Right lobe of liver (tissue), 6 donors: ENCODE measurements around the gene STING1. TPM values are rescaled to one million over a fixed set of nuclear protein-coding genes. Genes with fewer than 3 reads are reported as not detected.

Experiments
- ATAC-seq, 4 donors: fragments of 200-7000 bp; cut with Tn5 transposase; one replicate each; pipeline ENCODE4 v1.9.1; 2020; ENCODE audit warnings: mild to moderate bottlenecking in 4 of 4, moderate library complexity in 4 of 4
- DNase-seq, 3 donors: peaks; one replicate each; pipeline ENCODE4 v3.0.0-alpha.2; 2020
- H3K27ac ChIP-seq, 3 donors: fragments of 200-600 bp; one replicate each; pipeline ENCODE4 v1.8.0; 2022
- H3K27me3 ChIP-seq, 2 donors: fragments of 200-600 bp; one replicate each; pipeline ENCODE4 v1.8.0; 2022
- H3K36me3 ChIP-seq, 4 donors: fragments of 200-600 bp; sonication (generic) in 1 of 4; one replicate each; pipeline versions ENCODE4 v1.5.1 to v1.8.0; 2017 to 2022; ENCODE audit warnings: control low read depth in 1 of 4
- H3K4me1 ChIP-seq, 4 donors: fragments of 200-600 bp; sonication (generic) in 1 of 4; one replicate each; pipeline versions ENCODE4 v1.5.1 to v1.8.0; 2017 to 2022; ENCODE audit warnings: control low read depth in 1 of 4
- H3K4me3 ChIP-seq, 3 donors: fragments of 200-600 bp; one replicate each; pipeline ENCODE4 v1.8.0; 2022
- H3K9me3 ChIP-seq, 4 donors: fragments of 200-600 bp; sonication (generic) in 1 of 4; one replicate each; pipeline versions ENCODE4 v1.5.1 to v1.8.0; 2017 to 2022; ENCODE audit warnings: control low read depth in 1 of 4
- CTCF ChIP-seq, 4 donors: fragments of 200-600 bp in 3 of 4; fragments of 450-650 bp in 1 of 4; IDR thresholded peaks; one replicate each; pipeline versions ENCODE4 v1.5.1 to v1.8.0; 2016 to 2022; ENCODE audit warnings: antibody characterized with exemption in 4 of 4, mild to moderate bottlenecking in 2 of 4
- POLR2A ChIP-seq: fragments of 450-650 bp; IDR thresholded peaks from one replicate; pipeline ENCODE4 v1.6.1; 2017; ENCODE audit warnings: antibody characterized with exemption, mild to moderate bottlenecking
- WGBS: methylation state at CpG from one replicate; pipeline ENCODE4 v1.1.6; 2018; ENCODE audit warnings: low coverage, low lambda C conversion rate; ENCODE audit not compliant: insufficient coverage; ENCODE audit errors: missing lambda C conversion rate; 5-methylcytosine and 5-hydroxymethylcytosine counted together
- intact Hi-C, 2 donors: fragments of 100-400 bp; cut with DNase I; formaldehyde crosslinking; loops; one replicate each; pipeline versions ENCODE4 v1.11.2 to v1.14.1; 2022
- total RNA-seq, 6 experiments: library from RNA; depleted of rRNA in 2 of 6; stranded (reverse); fragments of >200 nt in 2 of 6; fragmentation: NEBNext Ultra II Directional in 3 of 6; extraction: Animal tissue kit (Norgen Biotek cat#: 25700) in 3 of 6; gene quantifications; one replicate each; pipeline versions ENCODE4 v1.1.0 to v1.2.4, GENCODE V29; 2016 to 2023
- donor health status: DM: no; HTN: yes; CAD: no.
- donor health status: DM: no; HTN: no; CAD: no.
- donor health status: DM: no; HTN: no; CAD: no.
- donor health status: DM: no; HTN: yes; CAD: no.
- donor health status: DM: no; HTN: yes; CAD: no.

The STING1 gene
- total RNA-seq, 6 experiments from 2014 or later = 4.9 to 11.3 (median 7.0) TPM

GRCh38 chr5:139468421-139468931 lies 14.1 kb downstream of the STING1 start:
- Histone ChIP-seq H3K4me1 (no peaks in the 10 kb centered on the region), H3K9me3 (no peaks in the 10 kb centered on the region), H3K27me3 (no peaks in the 10 kb centered on the region), H3K36me3 (no peaks in the 10 kb centered on the region), H3K27ac (no peak overlapping the region), H3K4me3 (no peak overlapping the region)
- 50% methylated on average over 6 of the region's 8 CpGs for WGBS
- no peak for ATAC-seq
- no peak for DNase-seq
- intact Hi-C loops = no loop called here
- TF ChIP-seq CTCF (IDR thresholded peaks at IDR 0.05) (no peak), POLR2A (no peak)

GRCh38 chr5:139462586-139463276 lies 19.8 kb downstream of the STING1 start, which contains the start of gene ECSCR:
Gene ECSCR, minus strand, starts transcription at chr5:139462743. Its CDS starts 73 bp downstream, at chr5:139462670.
- peak; percentile 59 to 78 (median 72) for ATAC-seq
- no peaks in the 10 kb centered on the region for H3K9me3 ChIP-seq
- 70% methylated on average over 7 of the region's 10 CpGs for WGBS
- H3K36me3 ChIP-seq = no peaks in the 10 kb centered on the region
- H3K4me3 ChIP-seq = peak within 1 kb of the TSS; percentile 14 to 27 (median 20)
- H3K27ac ChIP-seq = peak within 1 kb of the TSS in 2 of 3 donors; percentile 13 to 51
- H3K27me3 ChIP-seq = no peaks in the 10 kb centered on the region
- no peaks in the 10 kb centered on the region for H3K4me1 ChIP-seq
- DNase-seq = peak in 1 of 3 donors; percentile 33
- TF ChIP-seq CTCF (IDR thresholded peaks at IDR 0.05) (no peak), POLR2A (no peak)
- intact Hi-C loops = no loop called here

- no peak for DNase-seq
- Histone ChIP-seq H3K27ac (peak overlapping the region in 1 of 3 donors; percentile 51), H3K36me3 (no peaks in the 10 kb centered on the region), H3K9me3 (no peaks in the 10 kb centered on the region), H3K4me1 (no peaks in the 10 kb centered on the region), H3K4me3 (peak overlapping the region; percentile 14 to 27 (median 20)), H3K27me3 (no peaks in the 10 kb centered on the region)
- intact Hi-C loops = no loop called here
- 100% methylated on average over 1 of the region's 5 CpGs for WGBS
- peak; percentile 14 to 43 (median 26) for ATAC-seq
- TF ChIP-seq CTCF (IDR thresholded peaks at IDR 0.05) (no peak), POLR2A (no peak)
Observed at GRCh38 chr5:139461698-139462097, 20.9 kb downstream of the STING1 start.

GRCh38 chr5:139461176-139461575 lies 21.4 kb downstream of the STING1 start:
- WGBS = 78% methylated on average over 6 of the region's 7 CpGs
- Histone ChIP-seq H3K4me1 (no peaks in the 10 kb centered on the region), H3K27ac (no peak overlapping the region), H3K4me3 (peak overlapping the region in 2 of 3 donors; percentile 14 to 27), H3K36me3 (no peaks in the 10 kb centered on the region), H3K9me3 (no peaks in the 10 kb centered on the region), H3K27me3 (no peaks in the 10 kb centered on the region)
- intact Hi-C loops = no loop called here
- no peak for DNase-seq
- TF ChIP-seq CTCF (IDR thresholded peaks at IDR 0.05) (no peak), POLR2A (no peak)
- ATAC-seq = peak in 3 of 4 donors; percentile 7 to 15 (median 14)
